NCI-H1436 (cell line): Measurements from ENCODE around the gene ANKS1B.

Experiments
- DNase-seq: peaks from one replicate; lab custom pipeline; 2025; lab: John Stamatoyannopoulos, UW

ANKS1B gene

DNA sequence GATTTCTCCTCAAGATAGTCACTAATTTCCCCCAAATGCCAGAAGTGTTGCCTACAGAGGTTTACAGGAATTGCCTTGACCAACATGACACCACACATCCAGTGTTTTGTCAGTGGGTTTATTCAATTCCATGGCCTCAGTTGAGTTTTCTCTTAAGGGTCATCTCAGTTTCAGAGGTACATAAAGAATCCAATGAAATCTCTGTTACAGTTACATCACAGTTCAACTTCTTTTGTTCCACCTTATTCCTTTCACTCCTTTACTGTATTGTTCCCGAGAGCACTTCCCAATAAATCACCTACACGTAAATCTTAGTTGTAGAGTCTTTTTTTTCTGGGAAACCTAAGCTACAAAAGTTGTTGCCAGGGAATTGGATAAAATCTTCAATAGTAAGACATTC is 410.8 kb downstream of the ANKS1B start:
- no peak for DNase-seq

DNA sequence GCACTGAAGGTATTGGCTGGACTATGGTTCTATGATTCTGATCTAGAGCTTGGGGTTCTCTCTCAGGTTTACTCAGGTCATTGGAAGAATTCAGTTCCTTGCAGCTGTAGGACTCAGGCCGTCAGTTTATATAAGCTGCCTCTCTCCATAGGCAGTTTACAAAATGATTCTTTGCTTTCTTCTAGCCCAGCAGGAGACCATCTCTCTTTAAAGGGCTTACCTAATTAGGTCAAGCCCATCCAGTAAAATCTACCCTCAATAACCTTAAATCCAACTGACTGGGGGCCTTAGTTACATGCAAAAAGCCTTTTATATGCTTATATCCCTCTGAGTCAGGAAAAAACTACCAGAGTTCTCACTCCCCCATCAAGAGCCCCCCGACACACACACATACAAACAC is 417.7 kb downstream of the ANKS1B start:
- no peak for DNase-seq

DNA sequence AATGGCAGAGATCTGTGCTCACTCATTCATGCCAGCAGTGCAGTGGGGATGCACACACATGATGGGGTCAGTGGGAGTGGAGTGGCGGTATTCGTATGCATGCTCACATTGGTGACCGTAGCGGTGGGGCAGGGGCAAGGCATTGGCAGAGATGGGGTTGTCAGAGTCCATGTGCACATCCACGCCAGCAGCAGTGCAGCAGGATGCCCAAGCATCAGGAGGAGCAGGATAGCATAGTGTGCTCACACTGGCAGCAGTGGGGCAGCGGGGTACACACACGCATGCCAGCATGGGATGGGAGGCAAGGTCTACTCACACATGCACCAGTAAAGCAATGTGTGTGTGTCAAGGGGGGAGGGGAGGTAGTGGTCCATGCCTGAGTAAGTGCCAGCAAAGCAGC is 426.6 kb downstream of the ANKS1B start:
- no peak for DNase-seq

- no peak for DNase-seq
Observed at GRCh38 chr12:99553461-99553860, 431.3 kb downstream of the ANKS1B start.

DNA sequence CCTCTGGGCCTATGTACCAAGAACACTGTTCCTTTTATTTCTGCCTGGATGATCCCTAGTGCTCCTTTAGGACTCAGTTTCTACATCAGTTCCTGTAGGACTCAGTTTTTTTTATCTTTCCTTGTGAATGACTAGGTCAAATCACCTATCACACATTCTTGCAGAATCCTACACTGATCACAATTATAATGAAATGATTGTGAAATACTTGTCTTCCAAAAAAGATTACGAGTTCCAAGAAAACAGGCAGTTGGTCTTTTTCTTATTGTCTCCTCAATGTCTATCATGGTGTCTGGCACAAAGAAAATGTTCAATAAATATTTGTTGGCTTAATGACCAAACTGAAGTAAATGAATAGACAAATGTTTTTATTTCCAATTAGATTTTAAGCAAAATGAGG is 432.7 kb downstream of the ANKS1B start:
- DNase-seq, result no peak

DNA sequence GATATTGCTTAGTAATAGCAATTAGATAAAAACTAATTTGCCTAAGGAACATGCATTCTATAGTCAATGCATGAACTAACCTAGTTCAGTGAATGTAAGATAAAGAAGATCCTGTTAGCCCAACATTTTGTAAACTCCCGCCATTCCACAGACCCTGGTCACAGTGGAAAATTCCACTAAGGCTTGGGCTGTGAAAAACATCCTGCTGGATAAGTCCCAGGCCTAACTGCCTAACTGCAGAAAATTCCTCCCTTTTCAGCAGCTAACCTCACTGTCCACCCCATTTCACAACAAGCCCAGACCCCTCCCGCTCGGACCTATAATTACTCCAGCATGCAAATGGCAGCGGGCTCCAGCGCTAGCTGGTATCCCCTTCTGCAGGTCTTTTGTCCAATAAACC is 435.1 kb downstream of the ANKS1B start:
- no peak for DNase-seq

DNA sequence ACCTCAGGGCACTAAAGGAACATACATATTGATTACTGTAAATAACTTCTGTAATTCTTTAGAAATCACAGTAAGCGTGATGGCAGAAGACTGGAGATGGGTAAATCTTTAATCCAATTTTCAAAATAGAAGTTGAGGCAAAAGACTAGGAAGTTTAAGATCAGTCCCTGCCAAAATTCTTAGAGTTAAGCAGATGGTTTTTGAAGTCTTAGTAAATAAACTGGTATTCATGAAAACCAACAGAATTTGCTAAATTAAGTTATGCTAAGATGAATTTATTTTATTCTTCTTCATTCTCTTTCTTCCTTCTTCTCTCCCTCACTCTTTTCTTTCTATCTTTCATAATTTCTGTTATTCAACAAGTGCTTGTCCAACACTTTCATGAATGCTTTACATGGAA is 435.5 kb downstream of the ANKS1B start:
- DNase-seq, result no peak

DNA sequence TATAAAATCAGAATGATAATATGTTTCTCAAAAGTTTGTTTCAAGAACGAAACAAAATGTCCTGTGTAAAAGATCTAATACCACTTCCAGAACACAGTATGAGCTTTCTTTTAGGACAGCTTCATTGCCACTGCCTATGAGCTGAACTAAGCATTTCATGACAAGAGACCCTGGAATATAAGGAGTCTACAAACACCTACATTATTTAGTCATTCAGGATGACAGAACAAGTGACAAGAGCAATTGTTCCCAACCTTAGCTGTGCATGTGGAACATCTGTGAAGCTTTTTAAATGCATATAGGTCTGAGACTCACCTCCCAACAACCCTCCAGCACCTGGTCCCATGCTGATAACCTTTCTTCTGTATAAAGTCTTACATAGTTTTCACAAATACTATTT is 440.3 kb downstream of the ANKS1B start:
- no peak for DNase-seq

GRCh38 chr12:99529966-99530365 is 454.8 kb downstream of the ANKS1B start:
- no peak for DNase-seq

GRCh38 chr12:99528478-99528877 is 456.3 kb downstream of the ANKS1B start:
- DNase-seq, result no peak

DNA sequence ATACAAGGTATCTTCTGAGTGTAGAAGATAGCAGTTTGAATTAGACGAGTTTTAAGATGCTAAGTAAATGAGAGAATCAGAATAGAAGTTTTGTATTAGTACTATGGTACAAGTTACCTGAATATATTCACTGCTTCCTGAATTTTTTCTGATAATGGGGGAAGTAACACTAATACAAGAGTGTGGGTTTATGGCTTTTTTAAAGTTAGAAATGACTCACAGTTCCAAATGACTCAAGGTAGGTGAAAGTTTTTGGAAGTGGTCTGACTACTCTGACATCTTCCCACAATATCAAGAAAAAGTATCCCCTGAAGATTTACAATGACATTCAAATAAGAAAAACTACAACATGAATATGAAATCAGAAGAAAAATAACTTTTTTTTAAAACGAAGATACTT is 460.9 kb downstream of the ANKS1B start:
- DNase-seq, result no peak

GRCh38 chr12:99522456-99522855 is 462.3 kb downstream of the ANKS1B start:
- no peak for DNase-seq

DNA sequence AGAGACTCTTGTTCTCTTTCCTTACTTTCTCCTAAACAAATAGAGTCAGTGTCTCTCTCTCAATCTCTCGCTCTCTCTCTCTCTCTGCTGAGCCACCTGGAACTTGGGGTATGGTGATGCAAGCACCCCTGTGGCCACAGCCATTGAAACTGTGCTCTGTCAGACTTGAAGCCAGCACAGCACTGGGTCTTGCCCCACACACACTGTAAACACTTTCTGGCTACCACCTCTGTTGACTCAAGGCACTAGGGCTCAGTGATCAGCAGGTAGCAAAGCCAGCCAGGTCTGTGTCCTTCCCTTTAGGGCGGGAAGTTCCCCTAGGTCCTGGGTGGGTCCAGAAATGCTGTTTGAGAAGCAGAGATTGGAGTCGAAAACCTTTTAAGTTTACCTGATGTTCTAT is 463.1 kb downstream of the ANKS1B start:
- no peak for DNase-seq

- no peak for DNase-seq
Observed at GRCh38 chr12:99513066-99513465, 471.7 kb downstream of the ANKS1B start.

- no peak for DNase-seq
Observed at GRCh38 chr12:99505805-99506204, 478.9 kb downstream of the ANKS1B start.

DNA sequence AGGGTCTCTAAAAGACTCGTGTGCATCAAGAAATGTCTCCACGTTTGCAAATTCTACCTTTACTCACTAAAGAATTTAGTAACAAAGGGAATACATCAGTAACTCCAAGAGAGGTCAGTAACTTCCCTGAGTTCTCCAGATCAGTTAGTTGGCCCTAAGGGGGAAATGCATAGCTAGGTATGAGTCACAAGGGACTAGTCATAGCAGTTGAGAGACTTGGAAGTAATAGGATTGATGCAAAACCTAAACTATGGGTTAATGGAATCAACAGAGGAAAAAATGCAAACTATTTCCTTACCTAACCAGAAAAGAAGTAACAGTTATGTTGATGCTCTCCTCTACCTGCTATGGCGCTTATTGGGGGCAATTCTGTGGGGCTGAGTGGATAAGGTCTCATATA is 486.0 kb downstream of the ANKS1B start:
- no peak for DNase-seq

- DNase-seq, result no peak
Observed at GRCh38 chr12:99495799-99496198, 488.9 kb downstream of the ANKS1B start.

DNA sequence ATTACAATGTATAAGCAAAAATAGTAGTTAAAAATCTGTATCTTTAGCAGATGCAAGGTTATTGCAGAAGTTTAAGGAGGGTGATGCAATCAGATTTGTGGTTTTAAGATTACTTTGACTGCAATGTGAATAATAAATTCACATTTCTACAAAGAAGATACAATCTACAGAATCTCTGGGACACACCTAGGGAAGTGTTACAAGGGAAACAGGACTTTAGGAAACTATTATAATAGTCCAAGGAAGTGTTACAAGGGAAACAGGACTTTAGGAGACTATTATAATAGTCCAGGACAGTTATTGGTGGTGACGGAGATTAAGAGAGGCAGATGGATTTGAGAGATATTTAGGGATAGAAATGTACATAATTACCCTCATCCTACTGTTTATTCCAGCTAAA is 491.5 kb downstream of the ANKS1B start:
- no peak for DNase-seq

DNA sequence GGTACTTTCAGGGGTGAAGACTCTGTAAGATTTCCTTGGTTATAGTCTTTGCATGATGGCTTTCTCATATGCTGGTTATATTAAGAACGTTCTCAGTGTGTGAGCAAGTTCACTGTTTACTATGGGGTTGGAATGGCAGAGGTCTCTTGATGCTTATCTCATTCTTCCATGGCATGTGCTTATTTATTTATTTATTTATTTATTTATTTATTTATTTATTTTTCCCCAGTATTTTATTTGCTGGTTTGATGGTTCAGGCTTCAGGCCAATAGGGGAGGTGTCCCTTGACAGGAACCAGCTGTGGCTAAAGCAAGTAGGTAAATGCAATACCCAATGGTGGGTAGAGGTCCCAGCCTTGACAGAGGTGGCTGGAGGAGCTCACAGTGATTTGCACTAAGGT is 498.5 kb downstream of the ANKS1B start:
- DNase-seq, result no peak

DNA sequence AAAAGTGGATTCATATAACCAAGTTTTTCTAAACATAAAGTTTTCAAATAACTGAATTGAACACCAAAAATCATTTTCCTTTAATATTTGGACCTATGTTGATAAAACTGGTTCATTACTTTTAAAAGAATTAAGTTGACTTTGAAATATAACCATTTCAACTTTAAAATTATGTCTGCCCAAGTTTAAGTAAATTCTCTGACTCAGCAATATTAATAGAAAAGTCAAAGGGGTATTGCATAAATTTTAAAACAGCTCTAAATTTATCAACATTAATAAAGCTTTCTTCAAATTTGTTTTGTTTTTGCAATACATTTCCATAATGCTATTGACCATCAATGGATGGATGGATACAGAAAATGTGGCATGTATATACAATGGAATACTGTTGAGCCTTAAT is 505.6 kb downstream of the ANKS1B start:
- no peak for DNase-seq

GRCh38 chr12:99476956-99477355 is 507.8 kb downstream of the ANKS1B start:
- DNase-seq, result no peak

DNA sequence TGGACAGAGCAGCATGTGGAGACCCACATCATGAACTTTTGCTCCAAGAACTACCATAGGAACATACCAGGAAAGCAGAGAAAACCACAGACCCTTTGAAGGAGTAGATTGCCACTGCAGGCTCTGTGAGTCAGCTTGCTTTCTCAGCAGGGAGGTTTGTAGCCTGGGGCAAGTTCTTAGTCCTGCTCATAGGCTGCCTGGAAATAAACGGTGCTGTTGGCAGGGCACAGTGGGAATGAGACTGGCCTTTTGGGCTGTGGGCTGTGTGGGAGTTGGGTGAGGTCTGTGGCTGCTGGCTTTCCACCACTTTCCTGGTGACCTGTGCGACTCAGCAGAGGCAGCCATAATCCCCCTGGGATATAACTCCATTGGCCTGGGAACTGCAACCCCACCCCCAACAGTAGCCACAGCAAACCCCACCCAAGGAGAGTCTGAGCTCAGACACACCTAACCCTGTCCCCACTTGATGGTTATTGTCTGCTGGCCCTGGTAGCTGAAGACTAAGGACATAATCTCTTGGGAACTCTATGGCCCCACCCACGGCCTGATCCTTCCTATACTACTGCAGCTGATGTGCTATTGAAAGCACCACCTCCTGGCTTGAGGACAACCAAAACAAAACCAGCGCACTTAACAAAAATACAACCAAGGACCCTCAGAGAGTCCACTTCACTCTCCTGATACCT is 529.2 kb downstream of the ANKS1B start:
- no peak for DNase-seq

GRCh38 chr12:99454539-99455172 is 530.1 kb downstream of the ANKS1B start:
- DNase-seq, result no peak
